SIG-M5 treated with dmso at 0.1 percent for 504 hours (cell line): ENCODE measurements around the gene CHAF1B.
"Not testable (repeated sequence)": the region's sequence is repeated elsewhere in the genome, so short reads cannot be mapped to it uniquely, and the experiment has no call there.

Experiments
- DNase-seq: peaks from one replicate; lab custom pipeline; 2025; ENCODE audit not compliant: unreplicated experiment; lab: John Stamatoyannopoulos, UW

Gene CHAF1B

GRCh38 chr21:36385233-36386030 is at the start of gene CHAF1B:
TSS of gene CHAF1B (plus strand) at chr21:36385392. CDS start at chr21:36386137, 745 bp downstream.
- peak; percentile 60 for DNase-seq

GRCh38 chr21:36337099-36337509 is 48.1 kb upstream of the CHAF1B start:
- no peak for DNase-seq

GRCh38 chr21:36338975-36339374 is 46.2 kb upstream of the CHAF1B start:
- no peak for DNase-seq

- not testable (repeated sequence) for DNase-seq
Measured at GRCh38 chr21:36342581-36342980, 42.6 kb upstream of the CHAF1B start.

- DNase-seq: no peak
Measured at GRCh38 chr21:36344931-36345330, 40.3 kb upstream of the CHAF1B start.

- no peak for DNase-seq
Measured at GRCh38 chr21:36347278-36347961, 37.8 kb upstream of the CHAF1B start.

GRCh38 chr21:36347962-36348328 is 37.2 kb upstream of the CHAF1B start:
- DNase-seq: no peak

GRCh38 chr21:36349315-36349714 is 35.9 kb upstream of the CHAF1B start:
- no peak for DNase-seq

- no peak for DNase-seq
Measured at GRCh38 chr21:36350282-36350910, 34.8 kb upstream of the CHAF1B start.

- DNase-seq: no peak
Measured at GRCh38 chr21:36354918-36355680, 30.1 kb upstream of the CHAF1B start.

- no peak for DNase-seq
Measured at GRCh38 chr21:36355868-36356267, 29.3 kb upstream of the CHAF1B start.

GRCh38 chr21:36359185-36359584 is 26.0 kb upstream of the CHAF1B start:
- no peak for DNase-seq

GRCh38 chr21:36369064-36369685 is 16.0 kb upstream of the CHAF1B start:
- no peak for DNase-seq

- no peak for DNase-seq
Measured at GRCh38 chr21:36375994-36376393, 9.2 kb upstream of the CHAF1B start.

- DNase-seq: no peak
Measured at GRCh38 chr21:36377391-36377842, 7.8 kb upstream of the CHAF1B start.

GRCh38 chr21:36379251-36379650 is 5.9 kb upstream of the CHAF1B start:
- DNase-seq: no peak

- DNase-seq: no peak
Measured at GRCh38 chr21:36381841-36382589, 3.2 kb upstream of the CHAF1B start.

- DNase-seq: not testable (repeated sequence)
Measured at GRCh38 chr21:36382722-36383121, 2.5 kb upstream of the CHAF1B start.

GRCh38 chr21:36384885-36385232 is 333 bp upstream of the CHAF1B start:
- DNase-seq: no peak

GRCh38 chr21:36386031-36386642 is 945 bp downstream of the CHAF1B start:
- DNase-seq: no peak
